ENCODE data around the gene PRICKLE2. TPM values are rescaled to one million over a fixed set of nuclear protein-coding genes. Genes with fewer than 3 reads are reported as not detected.

Gene PRICKLE2
- total RNA-seq, 1 donor = 0.63 TPM

DNA sequence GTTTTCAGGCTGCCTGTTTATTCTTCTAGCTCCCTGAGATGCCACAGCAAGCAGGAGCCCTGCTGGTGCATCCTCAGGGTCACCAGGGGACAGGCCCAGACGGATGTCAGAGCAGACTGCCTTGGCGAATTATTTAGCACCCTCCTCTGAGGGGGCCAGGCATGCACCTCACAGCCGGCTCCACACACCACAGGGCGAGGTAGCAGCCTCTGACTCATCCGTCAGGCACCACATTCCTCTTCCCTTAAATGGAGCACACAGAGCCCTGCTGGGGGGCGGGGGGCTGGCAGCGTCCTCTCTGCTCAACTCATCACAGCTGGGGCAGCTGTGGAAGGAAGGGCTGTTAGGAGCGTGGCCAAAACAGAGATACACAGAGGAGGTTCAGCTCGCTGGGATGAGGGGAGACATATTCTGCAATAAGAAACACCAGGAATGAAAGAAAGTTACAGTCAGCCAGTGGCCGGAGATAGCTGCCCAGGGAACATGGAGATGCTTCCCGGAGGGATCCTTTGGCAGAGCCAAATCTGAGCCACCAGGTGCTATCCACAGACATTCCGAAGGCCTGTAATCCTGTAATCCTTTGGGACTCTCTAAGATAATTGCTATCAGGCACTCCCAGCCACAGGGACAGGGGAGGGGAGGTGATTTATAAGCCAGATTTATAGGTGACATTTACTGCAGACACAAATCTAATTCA is 13.9 kb upstream of the PRICKLE2 start:
- Histone ChIP-seq H3K9me3 (ENCODE audit: low read depth, low read length) (no peaks in the 10 kb centered on the region), H3K27me3 (ENCODE audit: insufficient read depth, low read length) (no peaks in the 10 kb centered on the region), H3K4me3 (ENCODE audit: low read length) (no peak overlapping the region), H3K4me1 (ENCODE audit: insufficient read depth, low read length) (no peaks in the 10 kb centered on the region)

- Histone ChIP-seq H3K27me3 (ENCODE audit: insufficient read depth, low read length) (no peaks in the 10 kb centered on the region), H3K4me3 (ENCODE audit: low read length) (no peak overlapping the region), H3K4me1 (ENCODE audit: insufficient read depth, low read length) (no peaks in the 10 kb centered on the region), H3K9me3 (ENCODE audit: low read depth, low read length) (no peaks in the 10 kb centered on the region)
Measured at GRCh38 chr3:64237083-64237482, 11.8 kb upstream of the PRICKLE2 start.

- Histone ChIP-seq H3K27me3 (ENCODE audit: insufficient read depth, low read length) (no peaks in the 10 kb centered on the region), H3K9me3 (ENCODE audit: low read depth, low read length) (no peaks in the 10 kb centered on the region), H3K4me1 (ENCODE audit: insufficient read depth, low read length) (no peaks in the 10 kb centered on the region), H3K4me3 (ENCODE audit: low read length) (no peak overlapping the region)
Measured at GRCh38 chr3:64235605-64236004, 10.3 kb upstream of the PRICKLE2 start.

DNA sequence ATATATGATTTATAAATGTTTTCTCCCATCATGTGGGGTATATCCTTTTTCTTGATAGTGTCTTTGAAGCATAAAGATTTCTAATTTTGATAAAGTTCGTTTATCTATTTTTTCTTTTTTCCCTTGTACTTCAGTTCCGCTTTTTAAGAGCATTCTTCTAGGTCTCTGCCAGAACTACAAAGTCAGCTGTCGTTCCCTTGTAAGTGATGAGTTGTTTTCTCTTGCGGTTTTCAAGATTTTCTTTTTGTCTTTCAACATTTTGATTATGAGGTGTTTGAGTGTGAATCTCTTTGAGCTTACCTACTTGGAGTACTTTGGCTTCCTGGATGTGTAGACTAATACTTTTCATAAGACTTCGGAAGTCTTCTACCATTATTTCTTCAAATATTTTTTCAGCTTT is 9.3 kb upstream of the PRICKLE2 start:
- Histone ChIP-seq H3K4me1 (ENCODE audit: insufficient read depth, low read length) (no peaks in the 10 kb centered on the region), H3K4me3 (ENCODE audit: low read length) (no peak overlapping the region), H3K9me3 (ENCODE audit: low read depth, low read length) (no peaks in the 10 kb centered on the region), H3K27me3 (ENCODE audit: insufficient read depth, low read length) (no peaks in the 10 kb centered on the region)

GRCh38 chr3:64232821-64233220 is 7.6 kb upstream of the PRICKLE2 start:
- Histone ChIP-seq H3K4me3 (ENCODE audit: low read length) (no peak overlapping the region), H3K27me3 (ENCODE audit: insufficient read depth, low read length) (no peaks in the 10 kb centered on the region), H3K4me1 (ENCODE audit: insufficient read depth, low read length) (no peaks in the 10 kb centered on the region), H3K9me3 (ENCODE audit: low read depth, low read length) (no peaks in the 10 kb centered on the region)

- Histone ChIP-seq H3K4me3 (ENCODE audit: low read length) (no peak overlapping the region), H3K27me3 (ENCODE audit: insufficient read depth, low read length) (no peaks in the 10 kb centered on the region), H3K4me1 (ENCODE audit: insufficient read depth, low read length) (no peaks in the 10 kb centered on the region), H3K9me3 (ENCODE audit: low read depth, low read length) (no peaks in the 10 kb centered on the region)
Measured at GRCh38 chr3:64229903-64230302, 4.6 kb upstream of the PRICKLE2 start.

- Histone ChIP-seq H3K4me1 (ENCODE audit: insufficient read depth, low read length) (no peaks in the 10 kb centered on the region), H3K9me3 (ENCODE audit: low read depth, low read length) (no peaks in the 10 kb centered on the region), H3K4me3 (ENCODE audit: low read length) (no peak overlapping the region), H3K27me3 (ENCODE audit: insufficient read depth, low read length) (no peaks in the 10 kb centered on the region)
Measured at GRCh38 chr3:64228110-64228509, 2.8 kb upstream of the PRICKLE2 start.

GRCh38 chr3:64226730-64227129 is 1.5 kb upstream of the PRICKLE2 start:
- Histone ChIP-seq H3K4me3 (ENCODE audit: low read length) (no peak overlapping the region), H3K4me1 (ENCODE audit: insufficient read depth, low read length) (no peaks in the 10 kb centered on the region), H3K27me3 (ENCODE audit: insufficient read depth, low read length) (no peaks in the 10 kb centered on the region), H3K9me3 (ENCODE audit: low read depth, low read length) (no peaks in the 10 kb centered on the region)

- no peaks in the 10 kb centered on the region for H3K27me3 ChIP-seq (ENCODE audit: insufficient read depth, low read length)
- no peaks in the 10 kb centered on the region for H3K9me3 ChIP-seq (ENCODE audit: low read depth, low read length)
- no peaks in the 10 kb centered on the region for H3K4me1 ChIP-seq (ENCODE audit: insufficient read depth, low read length)
- H3K4me3 ChIP-seq (ENCODE audit: low read length) = no peak overlapping the region
Measured at GRCh38 chr3:64225695-64226499, 631 bp upstream of the PRICKLE2 start.

- no peaks in the 10 kb centered on the region for H3K9me3 ChIP-seq (ENCODE audit: low read depth, low read length)
- H3K27me3 ChIP-seq (ENCODE audit: insufficient read depth, low read length) = no peaks in the 10 kb centered on the region
- no peak overlapping the region for H3K4me3 ChIP-seq (ENCODE audit: low read length)
- H3K4me1 ChIP-seq (ENCODE audit: insufficient read depth, low read length) = no peaks in the 10 kb centered on the region
Measured at GRCh38 chr3:64223791-64224745, 1.2 kb downstream of the PRICKLE2 start.

DNA sequence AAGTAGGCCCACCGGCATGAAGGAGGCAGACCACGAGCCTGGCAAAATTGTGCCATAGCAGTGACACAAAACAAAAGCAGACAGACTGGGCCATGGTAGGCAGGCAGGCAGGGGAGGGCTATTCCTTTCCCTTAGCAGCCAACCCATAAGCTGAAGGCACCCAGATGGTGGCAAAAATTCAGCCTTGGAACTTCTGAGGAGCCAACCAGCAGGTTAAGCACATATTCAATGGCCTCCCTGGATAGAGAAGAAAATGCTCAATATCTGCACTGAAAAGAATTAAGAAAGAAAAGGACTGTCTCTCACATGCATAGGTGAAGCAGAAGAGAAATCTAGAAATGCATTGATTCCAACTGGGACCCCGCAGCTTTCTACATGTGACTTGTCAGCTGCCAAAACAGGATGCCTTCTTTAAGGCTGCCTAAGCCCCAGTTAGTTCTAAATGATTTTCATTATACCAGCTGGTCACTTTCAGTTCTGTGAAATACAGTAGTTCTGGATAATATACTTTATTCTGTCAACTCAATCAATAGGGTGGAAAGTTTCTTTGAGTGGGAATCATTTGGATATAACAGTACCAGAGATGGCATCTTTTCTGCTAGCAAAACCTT is 2.7 kb downstream of the PRICKLE2 start:
- Histone ChIP-seq H3K9me3 (ENCODE audit: low read depth, low read length) (no peaks in the 10 kb centered on the region), H3K4me1 (ENCODE audit: insufficient read depth, low read length) (no peaks in the 10 kb centered on the region), H3K27me3 (ENCODE audit: insufficient read depth, low read length) (no peaks in the 10 kb centered on the region), H3K4me3 (ENCODE audit: low read length) (no peak overlapping the region)

GRCh38 chr3:64221571-64222257 is 3.6 kb downstream of the PRICKLE2 start:
- H3K27me3 ChIP-seq (ENCODE audit: insufficient read depth, low read length) = no peaks in the 10 kb centered on the region
- no peaks in the 10 kb centered on the region for H3K4me1 ChIP-seq (ENCODE audit: insufficient read depth, low read length)
- no peaks in the 10 kb centered on the region for H3K9me3 ChIP-seq (ENCODE audit: low read depth, low read length)
- no peak overlapping the region for H3K4me3 ChIP-seq (ENCODE audit: low read length)

DNA sequence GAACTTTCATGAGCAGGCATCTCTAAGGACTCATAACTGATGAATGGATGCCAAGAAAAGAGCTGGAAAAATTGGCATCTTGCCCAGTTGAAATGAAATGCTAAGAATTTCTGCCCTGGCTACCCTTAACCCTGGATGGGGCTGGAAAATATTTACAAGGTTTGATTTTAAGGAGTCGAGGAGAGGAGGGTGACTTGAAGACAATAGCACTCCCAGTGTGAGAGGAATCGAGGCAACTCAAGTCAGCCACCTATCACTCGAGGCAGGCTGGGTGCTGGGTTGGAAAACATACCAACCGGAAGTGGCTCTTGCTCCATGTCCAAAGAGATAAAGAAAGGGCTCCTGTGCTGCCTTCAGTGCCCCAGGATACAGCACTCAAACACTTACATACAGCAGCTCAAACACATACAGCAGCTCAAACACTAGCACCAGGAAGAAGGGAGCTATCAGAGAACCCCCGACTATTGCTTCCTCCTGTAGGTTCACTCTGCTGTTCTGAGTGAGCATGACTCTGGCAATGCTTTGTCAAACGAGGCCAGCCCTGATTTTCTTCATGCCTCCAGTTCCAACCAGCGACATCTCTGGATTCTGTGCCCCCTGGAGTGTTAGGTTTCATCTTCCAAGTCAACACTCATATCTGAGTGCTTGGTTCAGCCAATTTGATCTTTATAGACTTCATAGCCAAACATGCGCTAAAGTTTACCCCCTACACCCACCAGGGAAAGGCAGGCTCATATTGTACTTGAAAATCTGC is 4.9 kb downstream of the PRICKLE2 start:
- Histone ChIP-seq H3K4me3 (ENCODE audit: low read length) (no peak overlapping the region), H3K4me1 (ENCODE audit: insufficient read depth, low read length) (no peaks in the 10 kb centered on the region), H3K27me3 (ENCODE audit: insufficient read depth, low read length) (no peaks in the 10 kb centered on the region), H3K9me3 (ENCODE audit: low read depth, low read length) (no peaks in the 10 kb centered on the region)

DNA sequence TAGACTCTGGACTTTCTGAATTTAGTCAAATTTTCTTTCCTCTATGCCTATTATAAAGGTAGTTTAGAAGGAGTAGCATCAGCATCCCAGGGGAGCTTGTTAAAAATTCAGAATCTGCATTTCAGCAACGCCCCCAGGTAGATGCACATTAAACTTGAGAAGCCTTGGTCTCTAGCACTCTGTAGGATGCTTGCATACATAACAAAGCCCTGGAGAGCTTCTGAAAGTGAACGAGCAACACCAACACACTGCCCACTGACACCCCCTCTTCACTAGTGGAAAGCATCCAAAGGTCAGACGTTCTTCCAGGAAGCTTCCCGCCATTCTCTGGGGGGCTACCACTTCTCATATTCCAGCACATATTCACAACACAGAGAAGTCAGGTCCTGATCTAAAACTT is 6.5 kb downstream of the PRICKLE2 start:
- H3K4me3 ChIP-seq (ENCODE audit: low read length) = no peak overlapping the region
- no peaks in the 10 kb centered on the region for H3K4me1 ChIP-seq (ENCODE audit: insufficient read depth, low read length)
- no peaks in the 10 kb centered on the region for H3K9me3 ChIP-seq (ENCODE audit: low read depth, low read length)
- H3K27me3 ChIP-seq (ENCODE audit: insufficient read depth, low read length) = no peaks in the 10 kb centered on the region

Measured in mononuclear cell (primary cell).